ENCODE data around the gene UFD1. TPM values are rescaled to one million over a fixed set of nuclear protein-coding genes. Genes with fewer than 3 reads are reported as not detected.

UFD1 gene
- total and polyA plus RNA-seq, 2 of the 13 experiments (the other 11 are each of a cell fraction or from before 2014, with no cell fraction given), result 47.9 to 51.1 TPM

DNA sequence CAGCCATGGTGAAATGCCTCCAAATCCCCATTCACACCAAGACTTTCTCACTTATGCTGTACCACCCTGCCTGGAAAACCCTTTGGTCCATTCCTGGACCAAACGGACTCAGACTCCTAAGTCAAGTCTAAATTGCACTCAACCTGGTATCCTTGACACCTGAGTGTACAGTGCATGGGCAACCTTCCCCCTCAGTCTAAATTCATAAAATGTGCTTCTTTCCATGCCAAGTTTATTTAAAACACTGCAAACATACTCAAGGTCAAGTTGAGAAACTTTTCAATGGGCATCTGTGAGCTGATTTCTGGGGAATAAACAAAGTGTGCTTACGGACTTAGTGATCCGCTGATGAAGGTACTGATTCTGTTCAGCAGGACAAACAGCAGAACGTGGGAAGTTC lies 73.9 kb downstream of the UFD1 start:
- Histone ChIP-seq H3K79me2 (ENCODE audit: insufficient read depth, low read length) (peaks cover 3% of the 10 kb centered on the region), H4K20me1 (ENCODE audit: insufficient read depth, low read length) (no peaks in the 10 kb centered on the region), H3K9me3 (ENCODE audit: low read length) (no peaks in the 10 kb centered on the region), H3K36me3 (replicated peaks in 1 of 2; ENCODE audit: control insufficient read depth in 1 of 2, insufficient read depth in 2 of 2, low read length in 2 of 2) (peaks cover 31 to 75% of the 10 kb centered on the region in 2 experiments; a peak in 4 of 5 replicates), H3K4me2 (ENCODE audit: low read depth, low read length) (no peak overlapping the region), H3K27me3 (ENCODE audit: control insufficient read depth in 1 of 2, insufficient read depth in 2 of 2, low read length in 2 of 2) (no peaks in the 10 kb centered on the region), H3K27ac (ENCODE audit: extremely low read length, insufficient read depth, low read length) (no peak overlapping the region), H3K4me1 (ENCODE audit: insufficient read depth, low read length) (peaks cover 11% of the 10 kb centered on the region), H3K4me3 (replicated peaks in 1 of 3; ENCODE audit: insufficient read depth in 1 of 3, low read depth in 2 of 3, low read length in 3 of 3) (no peak overlapping the region), H2AFZ (ENCODE audit: low read length) (no peak overlapping the region), H3K9ac (ENCODE audit: insufficient read depth, low read depth, low read length) (no peak overlapping the region)
- WGBS (ENCODE audit: low lambda C conversion rate), result 79% methylated on average over 4 of the region's 4 CpGs
- peak; percentile 20 for DNase-seq (ENCODE audit: low spot score)
- intact Hi-C loops (cut with micrococcal nuclease; ENCODE audit: unreplicated experiment) (no loop called here), in situ Hi-C loops (cut with HindIII; ENCODE audit: extremely low pct_ligation_motif_present, low pct_unique_long_range_greater_than_20kb) (no loop called here)
- BruUV-seq (replicated peaks), result no TSS peak
- TF ChIP-seq KLF15 (CRISPR knock-in tag; IDR thresholded peaks at IDR 0.05; ENCODE audit: borderline replicate concordance), result no peak
- 0 out of 2 replicates have a peak, but pooled peaks have one; percentile 11 for TF ChIP-seq BCL6 (CRISPR knock-in tag; IDR thresholded peaks at IDR 0.05)
- TF ChIP-seq, protein P1, sequence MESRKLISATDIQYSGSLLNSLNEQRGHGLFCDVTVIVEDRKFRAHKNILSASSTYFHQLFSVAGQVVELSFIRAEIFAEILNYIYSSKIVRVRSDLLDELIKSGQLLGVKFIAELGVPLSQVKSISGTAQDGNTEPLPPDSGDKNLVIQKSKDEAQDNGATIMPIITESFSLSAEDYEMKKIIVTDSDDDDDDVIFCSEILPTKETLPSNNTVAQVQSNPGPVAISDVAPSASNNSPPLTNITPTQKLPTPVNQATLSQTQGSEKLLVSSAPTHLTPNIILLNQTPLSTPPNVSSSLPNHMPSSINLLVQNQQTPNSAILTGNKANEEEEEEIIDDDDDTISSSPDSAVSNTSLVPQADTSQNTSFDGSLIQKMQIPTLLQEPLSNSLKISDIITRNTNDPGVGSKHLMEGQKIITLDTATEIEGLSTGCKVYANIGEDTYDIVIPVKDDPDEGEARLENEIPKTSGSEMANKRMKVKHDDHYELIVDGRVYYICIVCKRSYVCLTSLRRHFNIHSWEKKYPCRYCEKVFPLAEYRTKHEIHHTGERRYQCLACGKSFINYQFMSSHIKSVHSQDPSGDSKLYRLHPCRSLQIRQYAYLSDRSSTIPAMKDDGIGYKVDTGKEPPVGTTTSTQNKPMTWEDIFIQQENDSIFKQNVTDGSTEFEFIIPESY (CRISPR knock-in tag; IDR thresholded peaks at IDR 0.05), result peak; percentile 44; the same call in 1 of the 2 replicates
- no peak for FAIRE-seq
- ATAC-seq, result peak; percentile 37; the same call in 2 of the 3 replicates
- ChIA-PET CTCF (ENCODE audit: low intra/inter-chr PET ratio, low total read pairs) (no interaction called here), POLR2A (no interaction called here)

DNA sequence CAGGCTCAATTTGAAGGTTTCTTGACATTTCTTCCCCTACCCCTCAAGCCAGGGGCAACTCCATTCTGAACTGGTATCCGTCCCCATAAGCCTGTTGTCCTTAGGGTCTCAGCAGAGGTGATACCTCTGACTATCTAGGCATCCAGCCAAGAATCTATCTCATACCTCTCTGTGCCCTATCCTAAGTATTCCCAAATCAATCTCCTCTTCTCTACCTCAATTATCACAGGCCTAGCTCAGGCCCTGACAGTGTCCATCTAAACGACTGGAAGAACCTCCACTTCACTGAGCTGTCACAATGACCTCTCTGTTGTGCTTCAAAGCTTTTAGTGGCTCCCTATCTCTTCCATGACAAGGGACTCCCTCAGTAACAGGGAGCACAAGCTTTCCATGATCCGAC lies 74.3 kb downstream of the UFD1 start:
- peaks cover 3% of the 10 kb centered on the region for H3K79me2 ChIP-seq (ENCODE audit: insufficient read depth, low read length)
- in situ Hi-C loops (cut with HindIII; ENCODE audit: extremely low pct_ligation_motif_present, low pct_unique_long_range_greater_than_20kb) (no loop called here), intact Hi-C loops (cut with micrococcal nuclease; ENCODE audit: unreplicated experiment) (no loop called here)
- no peaks in the 10 kb centered on the region for H3K27me3 ChIP-seq (ENCODE audit: control insufficient read depth in 1 of 2, insufficient read depth in 2 of 2, low read length in 2 of 2)
- ATAC-seq (no peak), FAIRE-seq (no peak), DNase-seq (ENCODE audit: low spot score) (no peak)
- H3K9me3 ChIP-seq (ENCODE audit: low read length), result no peaks in the 10 kb centered on the region
- CTCF ChIA-PET (ENCODE audit: low intra/inter-chr PET ratio, low total read pairs), result no interaction called here
- H3K4me2 ChIP-seq (ENCODE audit: low read depth, low read length), result no peak overlapping the region
- POLR2A ChIA-PET, result no interaction called here
- 98% methylated on average over 3 of the region's 3 CpGs for WGBS (ENCODE audit: low lambda C conversion rate)
- peaks cover 11% of the 10 kb centered on the region for H3K4me1 ChIP-seq (ENCODE audit: insufficient read depth, low read length)
- no peak overlapping the region for H2AFZ ChIP-seq (ENCODE audit: low read length)
- H3K27ac ChIP-seq (ENCODE audit: extremely low read length, insufficient read depth, low read length), result no peak overlapping the region
- no peak overlapping the region for H3K9ac ChIP-seq (ENCODE audit: insufficient read depth, low read depth, low read length)
- no peaks in the 10 kb centered on the region for H4K20me1 ChIP-seq (ENCODE audit: insufficient read depth, low read length)
- H3K4me3 ChIP-seq (replicated peaks in 1 of 3; ENCODE audit: insufficient read depth in 1 of 3, low read depth in 2 of 3, low read length in 3 of 3), result no peak overlapping the region
- BruUV-seq (replicated peaks), result no TSS peak
- peaks cover 28 to 70% of the 10 kb centered on the region in 2 experiments; a peak in 4 of 5 replicates for H3K36me3 ChIP-seq (replicated peaks in 1 of 2; ENCODE audit: control insufficient read depth in 1 of 2, insufficient read depth in 2 of 2, low read length in 2 of 2)
- TF ChIP-seq, protein P2, sequence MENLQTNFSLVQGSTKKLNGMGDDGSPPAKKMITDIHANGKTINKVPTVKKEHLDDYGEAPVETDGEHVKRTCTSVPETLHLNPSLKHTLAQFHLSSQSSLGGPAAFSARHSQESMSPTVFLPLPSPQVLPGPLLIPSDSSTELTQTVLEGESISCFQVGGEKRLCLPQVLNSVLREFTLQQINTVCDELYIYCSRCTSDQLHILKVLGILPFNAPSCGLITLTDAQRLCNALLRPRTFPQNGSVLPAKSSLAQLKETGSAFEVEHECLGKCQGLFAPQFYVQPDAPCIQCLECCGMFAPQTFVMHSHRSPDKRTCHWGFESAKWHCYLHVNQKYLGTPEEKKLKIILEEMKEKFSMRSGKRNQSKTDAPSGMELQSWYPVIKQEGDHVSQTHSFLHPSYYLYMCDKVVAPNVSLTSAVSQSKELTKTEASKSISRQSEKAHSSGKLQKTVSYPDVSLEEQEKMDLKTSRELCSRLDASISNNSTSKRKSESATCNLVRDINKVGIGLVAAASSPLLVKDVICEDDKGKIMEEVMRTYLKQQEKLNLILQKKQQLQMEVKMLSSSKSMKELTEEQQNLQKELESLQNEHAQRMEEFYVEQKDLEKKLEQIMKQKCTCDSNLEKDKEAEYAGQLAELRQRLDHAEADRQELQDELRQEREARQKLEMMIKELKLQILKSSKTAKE (CRISPR knock-in tag; IDR thresholded peaks at IDR 0.05; ENCODE audit: borderline replicate concordance), result no peak
- no peak for TF ChIP-seq CREB1 (IDR thresholded peaks at IDR 0.05)
- no peak for TF ChIP-seq CREB1 (CRISPR knock-in tag; IDR thresholded peaks at IDR 0.05)
- TF ChIP-seq, protein P3, sequence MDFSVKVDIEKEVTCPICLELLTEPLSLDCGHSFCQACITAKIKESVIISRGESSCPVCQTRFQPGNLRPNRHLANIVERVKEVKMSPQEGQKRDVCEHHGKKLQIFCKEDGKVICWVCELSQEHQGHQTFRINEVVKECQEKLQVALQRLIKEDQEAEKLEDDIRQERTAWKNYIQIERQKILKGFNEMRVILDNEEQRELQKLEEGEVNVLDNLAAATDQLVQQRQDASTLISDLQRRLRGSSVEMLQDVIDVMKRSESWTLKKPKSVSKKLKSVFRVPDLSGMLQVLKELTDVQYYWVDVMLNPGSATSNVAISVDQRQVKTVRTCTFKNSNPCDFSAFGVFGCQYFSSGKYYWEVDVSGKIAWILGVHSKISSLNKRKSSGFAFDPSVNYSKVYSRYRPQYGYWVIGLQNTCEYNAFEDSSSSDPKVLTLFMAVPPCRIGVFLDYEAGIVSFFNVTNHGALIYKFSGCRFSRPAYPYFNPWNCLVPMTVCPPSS (IDR thresholded peaks at IDR 0.05), result no peak
- TF ChIP-seq, protein P4, sequence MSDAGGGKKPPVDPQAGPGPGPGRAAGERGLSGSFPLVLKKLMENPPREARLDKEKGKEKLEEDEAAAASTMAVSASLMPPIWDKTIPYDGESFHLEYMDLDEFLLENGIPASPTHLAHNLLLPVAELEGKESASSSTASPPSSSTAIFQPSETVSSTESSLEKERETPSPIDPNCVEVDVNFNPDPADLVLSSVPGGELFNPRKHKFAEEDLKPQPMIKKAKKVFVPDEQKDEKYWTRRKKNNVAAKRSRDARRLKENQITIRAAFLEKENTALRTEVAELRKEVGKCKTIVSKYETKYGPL (CRISPR knock-in tag; IDR thresholded peaks at IDR 0.05), result no peak
- TF ChIP-seq NR1H2 (CRISPR knock-in tag; IDR thresholded peaks at IDR 0.05; ENCODE audit: borderline replicate concordance, low read depth), result no peak
- no peak for TF ChIP-seq ZNF383 (CRISPR knock-in tag; IDR thresholded peaks at IDR 0.05; ENCODE audit: borderline replicate concordance)
- TF ChIP-seq SNRNP70 (IDR thresholded peaks at IDR 0.05; ENCODE audit: low read depth, low read length), result no peak
- TF ChIP-seq, protein P5, sequence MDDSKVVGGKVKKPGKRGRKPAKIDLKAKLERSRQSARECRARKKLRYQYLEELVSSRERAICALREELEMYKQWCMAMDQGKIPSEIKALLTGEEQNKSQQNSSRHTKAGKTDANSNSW (CRISPR knock-in tag; IDR thresholded peaks at IDR 0.05; ENCODE audit: borderline replicate concordance), result no peak
- no peak for TF ChIP-seq ZC3H13 (CRISPR knock-in tag; IDR thresholded peaks at IDR 0.05)

All from HepG2 (cell line).